HEK293 (cell line): ENCODE data around the gene MTMR2.

Experiments used
- CTCF ChIA-PET: fragments of 350-600 bp; formaldehyde crosslinking; extraction: SDS; loops from one replicate; lab custom pipeline; 2021; ENCODE audit warnings: antibody characterized with exemption; lab: Yijun Ruan, JAX
- POLR2A ChIA-PET: fragments of 300-600 bp; formaldehyde crosslinking; extraction: SDS; loops from one replicate; lab custom pipeline; 2020; ENCODE audit warnings: antibody characterized with exemption, inconsistent platforms; lab: Yijun Ruan, JAX
- H3K27ac ChIP-seq: fragments of 200-500 bp; sonication (Bioruptor generic); 2 replicates; pipeline ENCODE4 v1.5.1; 2014; ENCODE audit warnings: low read depth, low read length, control low read depth, inconsistent platforms; ENCODE audit errors: extremely low read depth
- H3K36me3 ChIP-seq, 2 experiments: fragments of 200-500 bp in 1 of 2; sonication (Bioruptor generic) in 1 of 2; 1 replicate in 1 of 2; 2 replicates in 1 of 2; pipeline ENCODE4 v1.5.1; 2014 to 2017; ENCODE audit warnings: inconsistent platforms in 2 of 2, low read length in 2 of 2; ENCODE audit not compliant: control insufficient read depth in 2 of 2, insufficient read depth in 1 of 2
- H3K4me1 ChIP-seq: fragments of 200-500 bp; sonication (Bioruptor generic); 2 replicates; pipeline ENCODE4 v1.5.1; 2014; ENCODE audit warnings: mild to moderate bottlenecking, low read length, inconsistent platforms; ENCODE audit not compliant: control insufficient read depth, insufficient read depth
- H3K4me3 ChIP-seq: 2 replicates; pipeline ENCODE4 v1.5.1; 2011; ENCODE audit warnings: low read depth, mild to moderate bottlenecking, control low read depth, low read length, moderate library complexity
- H3K9me3 ChIP-seq: fragments of 200-500 bp; sonication (Bioruptor generic); 2 replicates; pipeline ENCODE4 v1.5.1; 2014; ENCODE audit warnings: low read depth, low read length, inconsistent platforms; ENCODE audit not compliant: control insufficient read depth, insufficient read depth
- BCL11A ChIP-seq: fragments of 450-650 bp; formaldehyde crosslinking; IDR thresholded peaks from 2 replicates; pipeline ENCODE4 v1.5.1; 2016; ENCODE audit warnings: low read depth, missing biosample characterization, missing genetic modification characterization
- HIC1 ChIP-seq: fragments of 450-650 bp; formaldehyde crosslinking; IDR thresholded peaks from 2 replicates; pipeline ENCODE4 v1.5.1; 2016; ENCODE audit warnings: missing biosample characterization, missing genetic modification characterization
- ZBTB11 ChIP-seq: fragments of 450-650 bp; formaldehyde crosslinking; conservative IDR thresholded peaks from 2 replicates; pipeline ENCODE4 v1.5.1; 2016; ENCODE audit warnings: low read depth, missing biosample characterization, missing genetic modification characterization
- ZBTB7A ChIP-seq: fragments of 450-650 bp; formaldehyde crosslinking; IDR thresholded peaks from 2 replicates; pipeline ENCODE4 v1.5.1; 2016; ENCODE audit warnings: low read depth, missing biosample characterization, missing genetic modification characterization
- ZNF133 ChIP-seq: fragments of 450-650 bp; formaldehyde crosslinking; IDR thresholded peaks from 2 replicates; pipeline ENCODE4 v1.5.1; 2016; ENCODE audit warnings: missing biosample characterization, missing genetic modification characterization
- ZNF16 ChIP-seq: fragments of 450-650 bp; formaldehyde crosslinking; IDR thresholded peaks from 2 replicates; pipeline ENCODE4 v1.5.1; 2016; ENCODE audit warnings: low read depth, missing biosample characterization, missing genetic modification characterization
- ZNF175 ChIP-seq: fragments of 450-650 bp; formaldehyde crosslinking; IDR thresholded peaks from 2 replicates; pipeline ENCODE4 v1.5.1; 2016; ENCODE audit warnings: missing biosample characterization, missing genetic modification characterization
- ZNF555 ChIP-seq: fragments of 450-650 bp; formaldehyde crosslinking; conservative IDR thresholded peaks from 2 replicates; pipeline ENCODE4 v1.5.1; 2017; ENCODE audit warnings: missing biosample characterization, mild to moderate bottlenecking, missing genetic modification characterization, inconsistent platforms
- ZNF792 ChIP-seq: fragments of 450-650 bp; formaldehyde crosslinking; IDR thresholded peaks from 2 replicates; pipeline ENCODE4 v1.5.1; 2016; ENCODE audit warnings: missing biosample characterization, missing genetic modification characterization
- ZSCAN16 ChIP-seq: fragments of 450-650 bp; formaldehyde crosslinking; IDR thresholded peaks from 2 replicates; pipeline ENCODE4 v1.5.1; 2016; ENCODE audit warnings: missing biosample characterization, missing genetic modification characterization
- TF ChIP-seq, protein P1 (sequence below): fragments of 450-650 bp; formaldehyde crosslinking; IDR thresholded peaks from 2 replicates; pipeline ENCODE4 v1.5.1; 2016; ENCODE audit warnings: missing biosample characterization, missing genetic modification characterization
- TF ChIP-seq, protein P2 (sequence below): fragments of 450-650 bp; formaldehyde crosslinking; IDR thresholded peaks from 2 replicates; pipeline ENCODE4 v1.5.1; 2016; ENCODE audit warnings: missing biosample characterization, missing genetic modification characterization
- TF ChIP-seq, protein P3 (sequence below): fragments of 450-650 bp; formaldehyde crosslinking; IDR thresholded peaks from 2 replicates; pipeline ENCODE4 v1.5.1; 2016; ENCODE audit warnings: missing biosample characterization, missing genetic modification characterization

MTMR2 gene

DNA sequence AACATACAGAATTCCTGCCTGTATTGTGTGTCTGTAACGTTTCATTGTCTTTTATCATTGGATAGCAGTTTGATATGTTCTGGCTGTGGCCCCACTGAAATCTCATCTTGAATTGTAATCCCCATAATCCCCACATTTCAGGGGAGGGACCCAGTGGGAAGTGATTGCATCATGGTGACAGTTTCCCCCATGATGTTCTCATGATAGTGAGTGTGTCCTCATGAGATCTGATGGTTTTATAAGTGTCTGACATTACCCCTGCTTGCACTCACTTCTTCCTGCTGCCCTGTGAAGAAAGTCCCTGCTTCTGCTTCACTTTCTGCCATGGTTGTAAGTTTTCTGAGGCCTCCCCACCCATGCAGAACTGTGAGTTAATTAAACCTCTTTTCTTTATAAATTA, 19.6 kb upstream of the MTMR2 start:
- CTCF ChIA-PET: no interaction called here
- no peak for TF ChIP-seq HIC1 (tag by site-specific recombination)
- no peak for TF ChIP-seq ZNF175 (tag by site-specific recombination)
- TF ChIP-seq, protein P1, sequence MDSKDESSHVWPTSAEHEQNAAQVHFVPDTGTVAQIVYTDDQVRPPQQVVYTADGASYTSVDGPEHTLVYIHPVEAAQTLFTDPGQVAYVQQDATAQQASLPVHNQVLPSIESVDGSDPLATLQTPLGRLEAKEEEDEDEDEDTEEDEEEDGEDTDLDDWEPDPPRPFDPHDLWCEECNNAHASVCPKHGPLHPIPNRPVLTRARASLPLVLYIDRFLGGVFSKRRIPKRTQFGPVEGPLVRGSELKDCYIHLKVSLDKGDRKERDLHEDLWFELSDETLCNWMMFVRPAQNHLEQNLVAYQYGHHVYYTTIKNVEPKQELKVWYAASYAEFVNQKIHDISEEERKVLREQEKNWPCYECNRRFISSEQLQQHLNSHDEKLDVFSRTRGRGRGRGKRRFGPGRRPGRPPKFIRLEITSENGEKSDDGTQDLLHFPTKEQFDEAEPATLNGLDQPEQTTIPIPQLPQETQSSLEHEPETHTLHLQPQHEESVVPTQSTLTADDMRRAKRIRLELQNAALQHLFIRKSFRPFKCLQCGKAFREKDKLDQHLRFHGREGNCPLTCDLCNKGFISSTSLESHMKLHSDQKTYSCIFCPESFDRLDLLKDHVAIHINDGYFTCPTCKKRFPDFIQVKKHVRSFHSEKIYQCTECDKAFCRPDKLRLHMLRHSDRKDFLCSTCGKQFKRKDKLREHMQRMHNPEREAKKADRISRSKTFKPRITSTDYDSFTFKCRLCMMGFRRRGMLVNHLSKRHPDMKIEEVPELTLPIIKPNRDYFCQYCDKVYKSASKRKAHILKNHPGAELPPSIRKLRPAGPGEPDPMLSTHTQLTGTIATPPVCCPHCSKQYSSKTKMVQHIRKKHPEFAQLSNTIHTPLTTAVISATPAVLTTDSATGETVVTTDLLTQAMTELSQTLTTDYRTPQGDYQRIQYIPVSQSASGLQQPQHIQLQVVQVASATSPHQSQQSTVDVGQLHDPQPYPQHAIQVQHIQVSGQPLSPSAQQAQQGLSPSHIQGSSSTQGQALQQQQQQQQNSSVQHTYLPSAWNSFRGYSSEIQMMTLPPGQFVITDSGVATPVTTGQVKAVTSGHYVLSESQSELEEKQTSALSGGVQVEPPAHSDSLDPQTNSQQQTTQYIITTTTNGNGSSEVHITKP (tag by site-specific recombination): no peak
- no peak for TF ChIP-seq ZBTB7A (tag by site-specific recombination)
- TF ChIP-seq BCL11A (tag by site-specific recombination): no peak
- TF ChIP-seq ZBTB11 (tag by site-specific recombination): no peak
- TF ChIP-seq, all 188 proteins: peak for 0
- Histone ChIP-seq H3K9me3 (no peaks in the 10 kb centered on the region), H3K36me3 (no peaks in the 10 kb centered on the region), H3K4me3 (no peak overlapping the region), H3K4me1 (no peaks in the 10 kb centered on the region), H3K27ac (no peak overlapping the region)
- POLR2A ChIA-PET: no interaction called here

GRCh38 chr11:95939091-95939490, 15.2 kb upstream of the MTMR2 start:
- ChIA-PET POLR2A (no interaction called here), CTCF (no interaction called here)
- Histone ChIP-seq H3K27ac (no peak overlapping the region), H3K9me3 (no peaks in the 10 kb centered on the region), H3K36me3 (no peaks in the 10 kb centered on the region), H3K4me1 (no peaks in the 10 kb centered on the region), H3K4me3 (no peak overlapping the region)
- TF ChIP-seq ZNF16 (tag by site-specific recombination) (no peak), ZNF133 (tag by site-specific recombination) (no peak), ZSCAN16 (tag by site-specific recombination) (no peak), ZNF792 (tag by site-specific recombination) (no peak), ZNF555 (tag by site-specific recombination) (no peak)
- TF ChIP-seq, protein P2, sequence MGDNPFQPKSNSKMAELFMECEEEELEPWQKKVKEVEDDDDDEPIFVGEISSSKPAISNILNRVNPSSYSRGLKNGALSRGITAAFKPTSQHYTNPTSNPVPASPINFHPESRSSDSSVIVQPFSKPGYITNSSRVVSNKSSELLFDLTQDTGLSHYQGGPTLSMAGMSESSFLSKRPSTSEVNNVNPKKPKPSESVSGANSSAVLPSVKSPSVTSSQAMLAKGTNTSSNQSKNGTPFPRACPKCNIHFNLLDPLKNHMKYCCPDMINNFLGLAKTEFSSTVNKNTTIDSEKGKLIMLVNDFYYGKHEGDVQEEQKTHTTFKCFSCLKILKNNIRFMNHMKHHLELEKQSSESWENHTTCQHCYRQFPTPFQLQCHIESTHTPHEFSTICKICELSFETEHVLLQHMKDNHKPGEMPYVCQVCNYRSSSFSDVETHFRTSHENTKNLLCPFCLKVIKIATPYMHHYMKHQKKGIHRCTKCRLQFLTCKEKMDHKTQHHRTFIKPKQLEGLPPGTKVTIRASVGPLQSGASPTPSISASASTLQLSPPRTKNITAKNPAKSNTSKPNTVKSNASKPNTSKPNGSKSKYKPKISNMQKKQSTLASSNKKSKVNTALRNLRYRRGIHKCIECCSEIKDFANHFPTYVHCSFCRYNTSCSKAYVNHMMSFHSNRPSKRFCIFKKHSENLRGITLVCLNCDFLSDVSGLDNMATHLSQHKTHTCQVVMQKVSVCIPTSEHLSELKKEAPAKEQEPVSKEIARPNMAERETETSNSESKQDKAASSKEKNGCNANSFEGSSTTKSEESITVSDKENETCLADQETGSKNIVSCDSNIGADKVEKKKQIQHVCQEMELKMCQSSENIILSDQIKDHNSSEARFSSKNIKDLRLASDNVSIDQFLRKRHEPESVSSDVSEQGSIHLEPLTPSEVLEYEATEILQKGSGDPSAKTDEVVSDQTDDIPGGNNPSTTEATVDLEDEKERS: no peak
- TF ChIP-seq, protein P3, sequence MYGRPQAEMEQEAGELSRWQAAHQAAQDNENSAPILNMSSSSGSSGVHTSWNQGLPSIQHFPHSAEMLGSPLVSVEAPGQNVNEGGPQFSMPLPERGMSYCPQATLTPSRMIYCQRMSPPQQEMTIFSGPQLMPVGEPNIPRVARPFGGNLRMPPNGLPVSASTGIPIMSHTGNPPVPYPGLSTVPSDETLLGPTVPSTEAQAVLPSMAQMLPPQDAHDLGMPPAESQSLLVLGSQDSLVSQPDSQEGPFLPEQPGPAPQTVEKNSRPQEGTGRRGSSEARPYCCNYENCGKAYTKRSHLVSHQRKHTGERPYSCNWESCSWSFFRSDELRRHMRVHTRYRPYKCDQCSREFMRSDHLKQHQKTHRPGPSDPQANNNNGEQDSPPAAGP: no peak
